ENCODE results near the gene NR2F2. TPM values are rescaled to one million over a fixed set of nuclear protein-coding genes. Genes with fewer than 3 reads are reported as not detected.

Gene NR2F2
- total RNA-seq, 1 donor = 14.5 TPM

GRCh38 chr15:96321639-96322535, 8.6 kb upstream of the NR2F2 start:
- Histone ChIP-seq H4K20me1 (ENCODE audit: insufficient read depth, low read length) (no peaks in the 10 kb centered on the region), H3K9me3 (ENCODE audit: low read depth, low read length) (no peaks in the 10 kb centered on the region), H3K4me1 (ENCODE audit: insufficient read depth, low read length) (peaks cover 9% of the 10 kb centered on the region), H3K36me3 (ENCODE audit: insufficient read depth, low read length) (no peaks in the 10 kb centered on the region), H3K4me2 (ENCODE audit: insufficient read depth, low read length) (peak overlapping the region; percentile 75), H3K27me3 (ENCODE audit: insufficient read depth, low read length) (peaks cover 23% of the 10 kb centered on the region), H2AFZ (ENCODE audit: low read length) (peak overlapping the region; percentile 77), H3K4me3 (ENCODE audit: insufficient read depth, low read length) (peak overlapping the region; percentile 64), H3K27ac (ENCODE audit: low read depth, low read length) (peak overlapping the region; percentile 44), H3K79me2 (ENCODE audit: insufficient read depth, low read length) (peaks cover 42% of the 10 kb centered on the region)
- DNase-seq (ENCODE audit: insufficient read length, low spot score, missing footprints) = peak; percentile 82
- TF ChIP-seq CTCF (IDR thresholded peaks at IDR 0.05; ENCODE audit: extremely low read depth, low read depth, low read length) = no peak

GRCh38 chr15:96322536-96323318, 7.8 kb upstream of the NR2F2 start:
- Histone ChIP-seq H3K4me1 (ENCODE audit: insufficient read depth, low read length) (peaks cover 13% of the 10 kb centered on the region), H3K79me2 (ENCODE audit: insufficient read depth, low read length) (peaks cover 50% of the 10 kb centered on the region), H3K36me3 (ENCODE audit: insufficient read depth, low read length) (no peaks in the 10 kb centered on the region), H4K20me1 (ENCODE audit: insufficient read depth, low read length) (no peaks in the 10 kb centered on the region), H3K27me3 (ENCODE audit: insufficient read depth, low read length) (peaks cover 23% of the 10 kb centered on the region), H3K27ac (ENCODE audit: low read depth, low read length) (peak overlapping the region; percentile 44), H3K4me2 (ENCODE audit: insufficient read depth, low read length) (peak overlapping the region; percentile 75), H3K4me3 (ENCODE audit: insufficient read depth, low read length) (peak overlapping the region; percentile 64), H3K9me3 (ENCODE audit: low read depth, low read length) (no peaks in the 10 kb centered on the region), H2AFZ (ENCODE audit: low read length) (peak overlapping the region; percentile 77)
- no peak for DNase-seq (ENCODE audit: insufficient read length, low spot score, missing footprints)
- TF ChIP-seq CTCF (IDR thresholded peaks at IDR 0.05; ENCODE audit: extremely low read depth, low read depth, low read length) = no peak

GRCh38 chr15:96323319-96324145, 7.0 kb upstream of the NR2F2 start:
- Histone ChIP-seq H3K27me3 (ENCODE audit: insufficient read depth, low read length) (peaks cover 23% of the 10 kb centered on the region), H3K4me2 (ENCODE audit: insufficient read depth, low read length) (peak overlapping the region; percentile 93), H4K20me1 (ENCODE audit: insufficient read depth, low read length) (no peaks in the 10 kb centered on the region), H3K4me1 (ENCODE audit: insufficient read depth, low read length) (peaks cover 17% of the 10 kb centered on the region), H3K9me3 (ENCODE audit: low read depth, low read length) (no peaks in the 10 kb centered on the region), H3K79me2 (ENCODE audit: insufficient read depth, low read length) (peaks cover 58% of the 10 kb centered on the region), H3K36me3 (ENCODE audit: insufficient read depth, low read length) (no peaks in the 10 kb centered on the region), H2AFZ (ENCODE audit: low read length) (no peak overlapping the region), H3K4me3 (ENCODE audit: insufficient read depth, low read length) (no peak overlapping the region), H3K27ac (ENCODE audit: low read depth, low read length) (peak overlapping the region; percentile 23)
- no peak for DNase-seq (ENCODE audit: insufficient read length, low spot score, missing footprints)
- TF ChIP-seq CTCF (IDR thresholded peaks at IDR 0.05; ENCODE audit: extremely low read depth, low read depth, low read length) = no peak
